Esophagus squamous epithelium (tissue), 4 donors: ENCODE data around the gene RGS17.

ENCODE experiments used
- CTCF ChIP-seq, 6 experiments: fragments of 450-650 bp in 4 of 6; fragments of 200-600 bp in 2 of 6; sonication (generic) in 2 of 6; IDR thresholded peaks; one replicate each; pipeline ENCODE4 v1.5.1; 2016 to 2019; ENCODE audit warnings: antibody characterized with exemption in 6 of 6, mild to moderate bottlenecking in 4 of 6, moderate library complexity in 4 of 6
- POLR2A ChIP-seq, 4 donors: fragments of 450-650 bp; IDR thresholded peaks; one replicate each; pipeline ENCODE4 v1.6.1; 2017; ENCODE audit warnings: antibody characterized with exemption in 4 of 4, mild to moderate bottlenecking in 4 of 4, moderate library complexity in 3 of 4

GRCh38 chr6:153149891-153150290 is 18.8 kb upstream of the RGS17 start:
- TF ChIP-seq CTCF (IDR thresholded peaks at IDR 0.05) (no peak), POLR2A (IDR thresholded peaks at IDR 0.05) (no peak)
